ENCODE results near the gene OGFR.

The OGFR gene

GRCh38 chr20:62784497-62784896 lies 20.1 kb upstream of the OGFR start:
- no peak for DNase-seq (ENCODE audit: low read depth)

- DNase-seq (ENCODE audit: low read depth): no peak
Observed at GRCh38 chr20:62785393-62785792, 19.2 kb upstream of the OGFR start.

GRCh38 chr20:62786157-62786556 lies 18.5 kb upstream of the OGFR start:
- no peak for DNase-seq (ENCODE audit: low read depth)

- DNase-seq (ENCODE audit: low read depth): no peak
Observed at GRCh38 chr20:62787321-62787720, 17.3 kb upstream of the OGFR start.

- no peak for DNase-seq (ENCODE audit: low read depth)
Observed at GRCh38 chr20:62787866-62788265, 16.8 kb upstream of the OGFR start.

- DNase-seq (ENCODE audit: low read depth): no peak
Observed at GRCh38 chr20:62788607-62789006, 16.0 kb upstream of the OGFR start.

- no peak for DNase-seq (ENCODE audit: low read depth)
Observed at GRCh38 chr20:62790075-62790474, 14.6 kb upstream of the OGFR start.

GRCh38 chr20:62791301-62792181 lies 13.1 kb upstream of the OGFR start:
- DNase-seq (ENCODE audit: low read depth): peak; percentile 45

- DNase-seq (ENCODE audit: low read depth): no peak
Observed at GRCh38 chr20:62792182-62792939, 12.3 kb upstream of the OGFR start.

GRCh38 chr20:62792940-62793756 lies 11.5 kb upstream of the OGFR start:
- no peak for DNase-seq (ENCODE audit: low read depth)

- DNase-seq (ENCODE audit: low read depth): no peak
Observed at GRCh38 chr20:62793757-62794006, 11.0 kb upstream of the OGFR start.

GRCh38 chr20:62794007-62794724 lies 10.5 kb upstream of the OGFR start:
- peak; percentile 81 for DNase-seq (ENCODE audit: low read depth)

- peak; percentile 28 for DNase-seq (ENCODE audit: low read depth)
Observed at GRCh38 chr20:62795023-62795761, 9.4 kb upstream of the OGFR start.

- no peak for DNase-seq (ENCODE audit: low read depth)
Observed at GRCh38 chr20:62796699-62797491, 7.7 kb upstream of the OGFR start.

- DNase-seq (ENCODE audit: low read depth): no peak
Observed at GRCh38 chr20:62797671-62798532, 6.7 kb upstream of the OGFR start.

- DNase-seq (ENCODE audit: low read depth): no peak
Observed at GRCh38 chr20:62799036-62799435, 5.6 kb upstream of the OGFR start.

- no peak for DNase-seq (ENCODE audit: low read depth)
Observed at GRCh38 chr20:62799459-62799858, 5.2 kb upstream of the OGFR start.

GRCh38 chr20:62799873-62800272 lies 4.8 kb upstream of the OGFR start:
- DNase-seq (ENCODE audit: low read depth): no peak

Measured in stimulated activated CD8-positive, alpha-beta memory T cell treated with anti-CD3 and anti-CD28 coated beads, Interleukin-15, amount 100 ng/mL, for 1 hour (primary cell).